Neural cell (in vitro differentiated cells): ENCODE measurements around the gene EPHB4. TPM values are rescaled to one million over a fixed set of nuclear protein-coding genes. Genes with fewer than 3 reads are reported as not detected.
A peak's percentile ranks its signal among the peaks of the same experiment; 100 is the strongest.

Experiments
- H2AFZ ChIP-seq: fragments of 200-600, 300-800 bp; sonication (generic), shearing (Covaris generic); 2 replicates; pipeline ENCODE4 v1.6.0; 2014; ENCODE audit warnings: low read depth, mild to moderate bottlenecking, antibody characterized with exemption, low read length, moderate library complexity
- H3F3A ChIP-seq: fragments of 200-600 bp; shearing (Covaris generic); 2 replicates; pipeline ENCODE4 v1.6.1; 2016; ENCODE audit warnings: mild to moderate bottlenecking, moderate library complexity, mixed read lengths, antibody characterized with exemption, low read length; ENCODE audit not compliant: insufficient read depth, poor library complexity, severe bottlenecking
- H3K27ac ChIP-seq: fragments of 200-600, 300-800 bp; sonication (generic), shearing (Covaris generic); 2 replicates; pipeline ENCODE4 v1.5.1; 2014; ENCODE audit warnings: mild to moderate bottlenecking, low read length, moderate library complexity
- H3K27me3 ChIP-seq: fragments of 300-800, 200-600 bp; sonication (generic), shearing (Covaris generic); 2 replicates; pipeline ENCODE4 v1.6.0; 2014; ENCODE audit warnings: mild to moderate bottlenecking, low read depth, low read length, moderate library complexity; ENCODE audit not compliant: insufficient read depth
- H3K36me3 ChIP-seq: fragments of 300-800, 200-600 bp; sonication (generic), shearing (Covaris generic); 2 replicates; pipeline ENCODE4 v1.5.1; 2014; ENCODE audit warnings: mild to moderate bottlenecking, antibody characterized with exemption, low read length, moderate library complexity; ENCODE audit not compliant: insufficient read depth
- H3K4me2 ChIP-seq: fragments of 300-800, 200-600 bp; sonication (generic), shearing (Covaris generic); 2 replicates; pipeline ENCODE4 v1.6.0; 2014; ENCODE audit warnings: mild to moderate bottlenecking, low read length
- H3K4me3 ChIP-seq: fragments of 300-800, 200-600 bp; sonication (generic), shearing (Covaris generic); 2 replicates; pipeline ENCODE4 v1.5.1; 2014; ENCODE audit warnings: mild to moderate bottlenecking, low read length, moderate library complexity
- H3K79me2 ChIP-seq: fragments of 200-600 bp; shearing (Covaris generic); replicated peaks from 2 replicates; pipeline ENCODE4 v1.6.0; 2014; ENCODE audit warnings: mild to moderate bottlenecking, low read length, moderate library complexity; ENCODE audit not compliant: insufficient read depth
- H3K9ac ChIP-seq: fragments of 300-800, 200-600 bp; sonication (generic), shearing (Covaris generic); 2 replicates; pipeline ENCODE4 v1.6.1; 2016; ENCODE audit warnings: mild to moderate bottlenecking, low read length, mixed read lengths
- H3K9me2 ChIP-seq: fragments of 200-600 bp; shearing (Covaris generic); 2 replicates; pipeline ENCODE4 v1.6.1; 2016; ENCODE audit warnings: mild to moderate bottlenecking, low read length, mixed read lengths; ENCODE audit not compliant: insufficient read depth
- H3K9me3 ChIP-seq: fragments of 200-600, 300-800 bp; sonication (generic), shearing (Covaris generic); 2 replicates; pipeline ENCODE4 v1.6.1; 2016; ENCODE audit warnings: mild to moderate bottlenecking, mixed run types, low read length, moderate library complexity, mixed read lengths
- H4K20me1 ChIP-seq: fragments of 200-600 bp; shearing (Covaris generic); 2 replicates; pipeline ENCODE4 v1.6.1; 2016; ENCODE audit warnings: mild to moderate bottlenecking, mixed run types; ENCODE audit not compliant: insufficient read depth
- EP300 ChIP-seq: fragments of 450-650 bp; conservative IDR thresholded peaks from 2 replicates; pipeline ENCODE4 v1.6.1; 2014; ENCODE audit warnings: antibody characterized with exemption, mild to moderate bottlenecking, moderate library complexity; ENCODE audit not compliant: poor library complexity, severe bottlenecking
- EZH2 ChIP-seq: fragments of 200-600, 300-800 bp; shearing (Covaris generic), sonication (generic); IDR thresholded peaks from 2 replicates; pipeline ENCODE4 v1.6.1; 2014; ENCODE audit warnings: antibody characterized with exemption, low read length, borderline replicate concordance, mild to moderate bottlenecking; ENCODE audit not compliant: insufficient read depth, poor library complexity, severe bottlenecking
- MXI1 ChIP-seq: fragments of 450-650 bp; conservative IDR thresholded peaks from 2 replicates; pipeline ENCODE4 v1.6.1; 2014; ENCODE audit warnings: antibody characterized with exemption, mild to moderate bottlenecking; ENCODE audit not compliant: poor library complexity, severe bottlenecking
- POLR2AphosphoS5 ChIP-seq: IDR thresholded peaks from 2 replicates; pipeline ENCODE4 v1.6.1; 2012
- RAD21 ChIP-seq: fragments of 450-650 bp; conservative IDR thresholded peaks from 2 replicates; pipeline ENCODE4 v1.6.1; 2014; ENCODE audit warnings: antibody characterized with exemption, mild to moderate bottlenecking, moderate library complexity
- SMC3 ChIP-seq: fragments of 450-650 bp; conservative IDR thresholded peaks from 2 replicates; pipeline ENCODE4 v1.6.1; 2014; ENCODE audit warnings: antibody characterized with exemption, mild to moderate bottlenecking, moderate library complexity; ENCODE audit not compliant: poor library complexity
- TAF1 ChIP-seq: IDR thresholded peaks from 2 replicates; pipeline ENCODE4 v1.6.1; 2012; ENCODE audit warnings: low read depth
- polyA plus RNA-seq: library from polyadenylated mRNA; depleted of rRNA; stranded (reverse); fragments of >200 nt; gene quantifications from 2 replicates; pipeline ENCODE4 v1.2.3, GENCODE V29; 2014
- TF ChIP-seq, protein P1 (sequence below): IDR thresholded peaks from 2 replicates; pipeline ENCODE4 v1.6.1; 2012; ENCODE audit warnings: borderline replicate concordance
- TF ChIP-seq, protein P2 (sequence below): fragments of 450-650 bp; IDR thresholded peaks from 2 replicates; pipeline ENCODE4 v1.5.1; 2014; ENCODE audit warnings: antibody characterized with exemption, mild to moderate bottlenecking, moderate library complexity; ENCODE audit not compliant: poor library complexity, severe bottlenecking

The EPHB4 gene
- polyA plus RNA-seq, 1 donor from 2014 or later = 0.92 TPM

DNA sequence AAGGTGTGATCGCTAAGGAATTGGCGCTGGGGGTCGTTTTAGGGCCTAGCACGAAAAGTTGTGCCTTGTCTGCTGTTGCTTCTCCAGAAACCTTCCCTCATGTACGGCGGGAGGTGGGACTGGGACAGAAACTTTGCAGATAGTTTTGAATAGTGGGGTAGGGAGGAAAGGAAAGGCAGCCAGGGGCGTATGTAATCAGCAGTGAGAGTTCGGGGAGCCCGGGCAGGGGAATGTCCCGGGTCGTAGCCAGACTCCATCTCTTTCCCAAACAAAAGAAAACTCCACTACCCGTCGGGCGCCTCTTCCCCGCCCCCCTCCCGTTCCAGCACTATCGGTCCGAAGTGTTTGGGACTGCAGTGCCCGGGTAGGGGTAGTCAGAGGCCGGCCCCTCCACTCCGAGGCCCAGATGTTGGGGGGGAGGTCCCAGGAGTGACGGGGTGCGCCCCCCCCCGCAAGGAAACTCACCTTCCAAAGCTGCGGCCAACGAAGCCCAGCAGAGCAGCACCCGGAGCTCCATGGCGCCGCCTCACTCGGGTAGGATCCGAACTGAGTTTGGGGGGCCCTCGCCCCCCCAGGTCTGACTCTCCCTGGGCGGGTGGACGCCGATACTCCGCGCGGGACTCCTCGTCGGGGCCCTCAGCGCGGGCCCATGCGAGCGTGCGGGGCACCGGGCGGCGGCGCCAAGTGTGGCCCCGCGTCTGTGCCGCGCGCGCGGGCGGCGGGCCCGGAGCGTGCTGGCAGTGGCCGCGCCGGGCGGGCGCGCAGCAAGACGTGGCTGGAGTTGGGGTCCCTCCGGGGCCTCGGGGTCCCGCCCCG lies 601 bp downstream of the EPHB4 start:
- no peak overlapping the region for H3K4me2 ChIP-seq
- peak overlapping the region; percentile 39 for H3K4me3 ChIP-seq
- no peaks in the 10 kb centered on the region for H3F3A ChIP-seq
- no peaks in the 10 kb centered on the region for H3K36me3 ChIP-seq
- H3K9me2 ChIP-seq = no peaks in the 10 kb centered on the region
- H3K27ac ChIP-seq = no peak overlapping the region
- H3K9me3 ChIP-seq = no peaks in the 10 kb centered on the region
- no peak overlapping the region for H2AFZ ChIP-seq
- TF ChIP-seq, protein P1, sequence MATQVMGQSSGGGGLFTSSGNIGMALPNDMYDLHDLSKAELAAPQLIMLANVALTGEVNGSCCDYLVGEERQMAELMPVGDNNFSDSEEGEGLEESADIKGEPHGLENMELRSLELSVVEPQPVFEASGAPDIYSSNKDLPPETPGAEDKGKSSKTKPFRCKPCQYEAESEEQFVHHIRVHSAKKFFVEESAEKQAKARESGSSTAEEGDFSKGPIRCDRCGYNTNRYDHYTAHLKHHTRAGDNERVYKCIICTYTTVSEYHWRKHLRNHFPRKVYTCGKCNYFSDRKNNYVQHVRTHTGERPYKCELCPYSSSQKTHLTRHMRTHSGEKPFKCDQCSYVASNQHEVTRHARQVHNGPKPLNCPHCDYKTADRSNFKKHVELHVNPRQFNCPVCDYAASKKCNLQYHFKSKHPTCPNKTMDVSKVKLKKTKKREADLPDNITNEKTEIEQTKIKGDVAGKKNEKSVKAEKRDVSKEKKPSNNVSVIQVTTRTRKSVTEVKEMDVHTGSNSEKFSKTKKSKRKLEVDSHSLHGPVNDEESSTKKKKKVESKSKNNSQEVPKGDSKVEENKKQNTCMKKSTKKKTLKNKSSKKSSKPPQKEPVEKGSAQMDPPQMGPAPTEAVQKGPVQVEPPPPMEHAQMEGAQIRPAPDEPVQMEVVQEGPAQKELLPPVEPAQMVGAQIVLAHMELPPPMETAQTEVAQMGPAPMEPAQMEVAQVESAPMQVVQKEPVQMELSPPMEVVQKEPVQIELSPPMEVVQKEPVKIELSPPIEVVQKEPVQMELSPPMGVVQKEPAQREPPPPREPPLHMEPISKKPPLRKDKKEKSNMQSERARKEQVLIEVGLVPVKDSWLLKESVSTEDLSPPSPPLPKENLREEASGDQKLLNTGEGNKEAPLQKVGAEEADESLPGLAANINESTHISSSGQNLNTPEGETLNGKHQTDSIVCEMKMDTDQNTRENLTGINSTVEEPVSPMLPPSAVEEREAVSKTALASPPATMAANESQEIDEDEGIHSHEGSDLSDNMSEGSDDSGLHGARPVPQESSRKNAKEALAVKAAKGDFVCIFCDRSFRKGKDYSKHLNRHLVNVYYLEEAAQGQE = no peak
- TF ChIP-seq SMC3 (no peak), POLR2AphosphoS5 (no peak), EZH2 (no peak), RAD21 (no peak)
- no peaks in the 10 kb centered on the region for H3K79me2 ChIP-seq
- H3K27me3 ChIP-seq = peaks cover 27% of the 10 kb centered on the region
- no peak overlapping the region for H3K9ac ChIP-seq
- H4K20me1 ChIP-seq = no peaks in the 10 kb centered on the region

DNA sequence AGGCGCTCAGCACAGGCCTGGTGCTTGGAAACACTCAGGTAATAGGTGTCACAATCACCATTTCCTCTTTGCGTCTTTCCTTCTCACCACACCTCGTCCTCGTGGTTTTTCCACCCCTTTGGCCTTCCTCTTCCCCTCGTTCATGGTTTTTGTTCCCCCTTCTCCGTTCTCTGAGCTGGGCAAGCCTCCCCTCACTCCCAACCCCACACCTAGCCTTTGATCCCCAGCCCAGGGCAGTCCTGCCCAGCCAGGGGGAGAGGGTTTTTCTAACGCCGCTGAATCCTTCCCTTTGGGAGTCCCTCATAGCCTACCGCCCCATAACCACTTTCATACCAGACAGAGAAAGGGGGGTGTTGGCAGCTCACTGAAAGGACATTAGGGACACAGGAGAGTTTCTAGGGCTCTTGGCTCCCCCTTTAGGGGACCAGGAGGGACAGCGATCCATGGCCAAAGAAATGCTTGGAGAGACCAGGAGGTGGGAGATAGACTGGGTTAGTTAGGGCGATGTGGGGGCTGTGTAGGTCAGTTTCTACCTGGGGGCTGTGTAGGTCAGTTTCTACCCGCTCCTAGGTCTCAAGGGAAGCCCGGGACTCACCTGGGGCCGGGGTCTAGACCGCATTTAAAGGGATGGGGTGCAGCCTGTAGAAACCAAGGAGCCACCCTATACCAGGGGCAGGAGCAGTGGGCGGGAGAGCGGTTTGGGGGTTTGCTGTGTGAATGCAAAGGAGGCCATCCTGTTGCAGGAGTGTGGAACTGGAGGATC lies 1.4 kb downstream of the EPHB4 start:
- H2AFZ ChIP-seq = no peak overlapping the region
- H3F3A ChIP-seq = no peaks in the 10 kb centered on the region
- H4K20me1 ChIP-seq = no peaks in the 10 kb centered on the region
- no peak overlapping the region for H3K4me3 ChIP-seq
- H3K36me3 ChIP-seq = no peaks in the 10 kb centered on the region
- H3K27ac ChIP-seq = no peak overlapping the region
- no peaks in the 10 kb centered on the region for H3K9me2 ChIP-seq
- no peak overlapping the region for H3K9ac ChIP-seq
- H3K79me2 ChIP-seq = no peaks in the 10 kb centered on the region
- no peaks in the 10 kb centered on the region for H3K9me3 ChIP-seq
- TF ChIP-seq SMC3 (no peak), RAD21 (no peak), POLR2AphosphoS5 (no peak), MXI1 (no peak), EZH2 (no peak), TAF1 (no peak), EP300 (no peak)
- TF ChIP-seq, protein P2, sequence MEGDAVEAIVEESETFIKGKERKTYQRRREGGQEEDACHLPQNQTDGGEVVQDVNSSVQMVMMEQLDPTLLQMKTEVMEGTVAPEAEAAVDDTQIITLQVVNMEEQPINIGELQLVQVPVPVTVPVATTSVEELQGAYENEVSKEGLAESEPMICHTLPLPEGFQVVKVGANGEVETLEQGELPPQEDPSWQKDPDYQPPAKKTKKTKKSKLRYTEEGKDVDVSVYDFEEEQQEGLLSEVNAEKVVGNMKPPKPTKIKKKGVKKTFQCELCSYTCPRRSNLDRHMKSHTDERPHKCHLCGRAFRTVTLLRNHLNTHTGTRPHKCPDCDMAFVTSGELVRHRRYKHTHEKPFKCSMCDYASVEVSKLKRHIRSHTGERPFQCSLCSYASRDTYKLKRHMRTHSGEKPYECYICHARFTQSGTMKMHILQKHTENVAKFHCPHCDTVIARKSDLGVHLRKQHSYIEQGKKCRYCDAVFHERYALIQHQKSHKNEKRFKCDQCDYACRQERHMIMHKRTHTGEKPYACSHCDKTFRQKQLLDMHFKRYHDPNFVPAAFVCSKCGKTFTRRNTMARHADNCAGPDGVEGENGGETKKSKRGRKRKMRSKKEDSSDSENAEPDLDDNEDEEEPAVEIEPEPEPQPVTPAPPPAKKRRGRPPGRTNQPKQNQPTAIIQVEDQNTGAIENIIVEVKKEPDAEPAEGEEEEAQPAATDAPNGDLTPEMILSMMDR = no peak
- TF ChIP-seq, protein P1 = no peak
- no peak overlapping the region for H3K4me2 ChIP-seq
- peaks cover 27% of the 10 kb centered on the region for H3K27me3 ChIP-seq
